Gastroesophageal sphincter (tissue), 3 donors: ENCODE measurements around the gene PNO1.

Experiments
- CTCF ChIP-seq, 4 experiments: fragments of 200-600 bp in 2 of 4; fragments of 450-650 bp in 2 of 4; sonication (generic) in 1 of 4; IDR thresholded peaks; one replicate each; pipeline ENCODE4 v1.5.1; 2017 to 2019; ENCODE audit warnings: antibody characterized with exemption in 4 of 4, mild to moderate bottlenecking in 2 of 4, moderate library complexity in 2 of 4
- POLR2A ChIP-seq, 2 donors: fragments of 450-650 bp; IDR thresholded peaks; one replicate each; pipeline ENCODE4 v1.6.1; 2017; ENCODE audit warnings: antibody characterized with exemption in 2 of 2, mild to moderate bottlenecking in 2 of 2, moderate library complexity in 1 of 2
- POLR2AphosphoS5 ChIP-seq: sonication (generic); formaldehyde crosslinking; IDR thresholded peaks from one replicate; pipeline ENCODE4 v1.6.1; 2017; ENCODE audit warnings: antibody characterized with exemption

- TF ChIP-seq POLR2A (IDR thresholded peaks at IDR 0.05) (no peak), CTCF (IDR thresholded peaks at IDR 0.05) (no peak), POLR2AphosphoS5 (no peak)
Measured at GRCh38 chr2:68141875-68142274, 15.8 kb upstream of the PNO1 start.
